K562 (cell line): ENCODE results near the gene TOM1. TPM values are rescaled to one million over a fixed set of nuclear protein-coding genes. Genes with fewer than 3 reads are reported as not detected.

ENCODE experiments used
- ATAC-seq: fragments of 200-7000 bp; cut with Tn5 transposase; 3 replicates; pipeline ENCODE4 v1.9.1; 2020; ENCODE audit warnings: moderate library complexity
- BruUV-seq: library from RNA; stranded (reverse); fragments of 400-500 nt; replicated peaks from 2 replicates; lab custom pipeline; 2021; lab: Mats Ljungman, UMichigan
- CTCF ChIA-PET: fragments of 300-600 bp; formaldehyde crosslinking; extraction: SDS; loops from one replicate; lab custom pipeline; 2021; ENCODE audit warnings: low intra/inter-chr PET ratio; lab: Yijun Ruan, JAX
- POLR2A ChIA-PET: fragments of 300-600, 350-650 bp; sonication (Branson Sonifier 250); formaldehyde crosslinking; extraction: SDS; loops from one replicate; lab custom pipeline; 2021; ENCODE audit warnings: antibody characterized with exemption, inconsistent platforms; lab: Yijun Ruan, JAX
- DNase-seq, 4 experiments: peaks; one replicate each; pipeline versions ENCODE4 v3.0.0 to v3.0.0-alpha.2; 2011 to 2018; ENCODE audit warnings: low spot score in 3 of 4, mixed read lengths in 3 of 4; ENCODE audit errors: extremely low read depth in 1 of 4
- FAIRE-seq: peaks from 2 replicates; lab custom pipeline; 2011; peaks lifted over from hg19 to GRCh38; lab: Jason Lieb, UNC
- H2AFZ ChIP-seq: 2 replicates; pipeline ENCODE4 v1.6.0; 2011; ENCODE audit warnings: low read depth, low read length, control low read depth, inconsistent platforms
- H3K27ac ChIP-seq: fragments of 200-600 bp; 3 replicates; pipeline ENCODE4 v1.8.0; 2011; ENCODE audit warnings: low read depth, mild to moderate bottlenecking, control low read depth, inconsistent platforms, low read length, moderate library complexity, mixed read lengths; ENCODE audit errors: extremely low read depth
- H3K27me3 ChIP-seq, 2 experiments: fragments of 300-600 bp in 1 of 2; 2 replicates in 1 of 2; 3 replicates in 1 of 2; pipeline versions ENCODE4 v1.6.0 to v1.8.0; 2011; ENCODE audit warnings: inconsistent platforms in 2 of 2, low read length in 2 of 2, mild to moderate bottlenecking in 1 of 2, mixed read lengths in 1 of 2, moderate library complexity in 1 of 2; ENCODE audit not compliant: control insufficient read depth in 2 of 2, insufficient read depth in 2 of 2
- H3K36me3 ChIP-seq: fragments of 300-600 bp; 3 replicates; pipeline ENCODE4 v1.8.0; 2011; ENCODE audit warnings: mild to moderate bottlenecking, low read length, inconsistent platforms; ENCODE audit not compliant: control insufficient read depth, insufficient read depth
- H3K4me1 ChIP-seq, 2 experiments: fragments of 200-600 bp in 1 of 2; replicated peaks in 1 of 2; 2 replicates in 1 of 2; 3 replicates in 1 of 2; pipeline versions ENCODE4 v1.5.1 to v1.8.0; 2011; ENCODE audit warnings: inconsistent platforms in 2 of 2, low read length in 2 of 2, mild to moderate bottlenecking in 1 of 2, mixed read lengths in 1 of 2, moderate library complexity in 1 of 2; ENCODE audit not compliant: control insufficient read depth in 2 of 2, insufficient read depth in 2 of 2
- H3K4me2 ChIP-seq: 2 replicates; pipeline ENCODE4 v1.6.1; 2011; ENCODE audit warnings: low read length, control low read depth, inconsistent platforms, mixed read lengths; ENCODE audit not compliant: insufficient read depth
- H3K4me3 ChIP-seq: fragments of 200-600 bp; sonication (generic), shearing (Covaris generic); 2 replicates; pipeline ENCODE4 v1.5.1; 2016; ENCODE audit warnings: control low read depth, inconsistent platforms
- H3K79me2 ChIP-seq: fragments of 200-600 bp; 3 replicates; pipeline ENCODE4 v1.8.0; 2011; ENCODE audit warnings: low read length, inconsistent platforms; ENCODE audit not compliant: control insufficient read depth, insufficient read depth
- H3K9ac ChIP-seq, 2 experiments: 2 replicates each; pipeline versions ENCODE4 v1.6.0 to v1.6.1; 2011; ENCODE audit warnings: low read depth in 2 of 2, low read length in 2 of 2, control low read depth in 1 of 2, inconsistent platforms in 1 of 2, mild to moderate bottlenecking in 1 of 2, mixed read lengths in 1 of 2; ENCODE audit not compliant: insufficient read depth in 1 of 2
- H3K9me1 ChIP-seq: one replicate; pipeline ENCODE4 v1.6.0; 2011; ENCODE audit warnings: inconsistent platforms, mild to moderate bottlenecking, low read length, moderate library complexity; ENCODE audit not compliant: control insufficient read depth, insufficient read depth
- H3K9me3 ChIP-seq: replicated peaks from 2 replicates; pipeline ENCODE4 v1.5.1; 2011; ENCODE audit warnings: low read depth, low read length, inconsistent platforms; ENCODE audit not compliant: control insufficient read depth, insufficient read depth
- H4K20me1 ChIP-seq: replicated peaks from 2 replicates; pipeline ENCODE4 v1.6.1; 2011; ENCODE audit warnings: low read length, inconsistent platforms, mixed read lengths; ENCODE audit not compliant: control insufficient read depth, insufficient read depth
- MCM3 ChIP-seq: fragments of 450-650 bp; IDR thresholded peaks from 2 replicates; pipeline ENCODE4 v1.6.1; 2016
- NUFIP1 ChIP-seq: fragments of 450-650 bp; IDR thresholded peaks from 2 replicates; pipeline ENCODE4 v1.6.1; 2018; ENCODE audit not compliant: partially characterized antibody
- TAF7 ChIP-seq: fragments of 450-650 bp; IDR thresholded peaks from 2 replicates; pipeline ENCODE4 v1.6.1; 2016; ENCODE audit warnings: missing genetic modification characterization, missing compliant biosample characterization
- ZBTB33 ChIP-seq: sonication (generic); formaldehyde crosslinking; IDR thresholded peaks from 2 replicates; pipeline ENCODE4 v1.8.1; 2023; ENCODE audit warnings: mild to moderate bottlenecking, missing genetic modification reagents
- ZNF253 ChIP-seq: fragments of 250-450 bp; sonication (Bioruptor Pico); conservative IDR thresholded peaks from 2 replicates; pipeline ENCODE4 v1.6.1; 2021; ENCODE audit warnings: mild to moderate bottlenecking
- ZNF609 ChIP-seq: sonication (generic); formaldehyde crosslinking; IDR thresholded peaks from 2 replicates; pipeline ENCODE4 v1.8.1; 2023; ENCODE audit warnings: missing genetic modification reagents, mild to moderate bottlenecking, borderline replicate concordance
- WGBS: fragments of 100-300 bp; shearing (Covaris generic); methylation state at CpG from one replicate; pipeline ENCODE4 v1.1.6; 2016; ENCODE audit warnings: low coverage, mixed read lengths; ENCODE audit not compliant: insufficient coverage; ENCODE audit errors: missing lambda C conversion rate; 5-methylcytosine and 5-hydroxymethylcytosine counted together
- in situ Hi-C: fragments of 300-500 bp; cut with MboI; formaldehyde crosslinking; loops from 4 replicates; pipeline ENCODE4 v1.15.0; 2018; ENCODE audit warnings: inconsistent platforms, mixed read lengths
- intact Hi-C: fragments of 100-400 bp; cut with micrococcal nuclease; formaldehyde crosslinking; loops from 2 replicates; pipeline ENCODE4 v1.14.2; 2022
- polyA plus RNA-seq, 8 experiments: library from polyadenylated mRNA; depleted of rRNA in 4 of 8; stranded (reverse) in 5 of 8; unstranded in 3 of 8; fragments of >200 nt; fragmentation: Nextera tagmentation in 2 of 8; fragmentation: Illumina TruSeq in 1 of 8; extraction: Ambion mirVana in 2 of 8; extraction: Trizol in 1 of 8; gene quantifications; 2 replicates each; pipeline versions ENCODE4 v1.2.1 to v1.2.3, GENCODE V29; 2011 to 2014; ENCODE audit warnings: inconsistent platforms in 1 of 8, missing spikeins in 1 of 8
- total RNA-seq, 7 experiments: library from RNA; depleted of rRNA in 6 of 7; stranded (reverse); fragments of >200 nt in 6 of 7; fragmentation: Illumina TruSeq in 2 of 7; extraction: Trizol in 2 of 7; gene quantifications; 2 replicates each; pipeline versions ENCODE4 v1.2.1 to v1.2.3, GENCODE V29; 2011 to 2021; ENCODE audit warnings: low replicate concordance in 1 of 7

The TOM1 gene
- total and polyA plus RNA-seq, 9 of the 15 experiments (the other 6 are each of a cell fraction or from before 2014, with no cell fraction given), result 0.64 to 20.6 (median 12.0) TPM

GRCh38 chr22:35380013-35380412 is 80.3 kb downstream of the TOM1 start (continued):
- TF ChIP-seq ZNF609 (CRISPR knock-in tag), result no peak
- TF ChIP-seq TAF7 (tag), result no peak
- no peak for TF ChIP-seq ZNF253

- FAIRE-seq (no peak), DNase-seq (no peak), ATAC-seq (no peak)
- no peaks in the 10 kb centered on the region for H3K36me3 ChIP-seq
- ChIA-PET POLR2A (no interaction called here), CTCF (no interaction called here)
- no peaks in the 10 kb centered on the region for H3K79me2 ChIP-seq
- peaks cover 20 to 24% of the 10 kb centered on the region in 2 experiments for H3K4me1 ChIP-seq
- no peaks in the 10 kb centered on the region for H3K9me3 ChIP-seq
- H4K20me1 ChIP-seq, result no peaks in the 10 kb centered on the region
- no peak within 1 kb of the TSS for H3K4me3 ChIP-seq
- in situ Hi-C loops, result no loop called here
- WGBS, result 82% methylated on average over 5 of the region's 47 CpGs
- H2AFZ ChIP-seq, result no peak within 1 kb of the TSS
- H3K4me2 ChIP-seq, result no peak within 1 kb of the TSS
- 0 out of 2 replicates have a peak, but pooled peaks have one; percentile 18 for TF ChIP-seq ZBTB33 (CRISPR knock-in tag)
- TF ChIP-seq MCM3, result peak; percentile 81
- TF ChIP-seq NUFIP1, result no peak
- no peak within 1 kb of the TSS for H3K27ac ChIP-seq
- no peaks in the 10 kb centered on the region for H3K9me1 ChIP-seq
- no peak within 1 kb of the TSS for H3K9ac ChIP-seq
- no TSS peak for BruUV-seq
- intact Hi-C loops, result no loop called here
- H3K27me3 ChIP-seq, result no peaks in the 10 kb centered on the region
These were observed 81.1 kb downstream of the TOM1 start, which contains the start of gene HMOX1 for GRCh38 chr22:35380537-35381423. TSS of gene HMOX1 (plus strand) at chr22:35381096. CDS start at chr22:35381174, 78 bp downstream.
